Neural cell (in vitro differentiated cells): ENCODE data around the gene MRPL36. TPM values are rescaled to one million over a fixed set of nuclear protein-coding genes. Genes with fewer than 3 reads are reported as not detected.

ENCODE experiments used
- H2AFZ ChIP-seq: fragments of 200-600, 300-800 bp; sonication (generic), shearing (Covaris generic); 2 replicates; pipeline ENCODE4 v1.6.0; 2014; ENCODE audit warnings: low read depth, mild to moderate bottlenecking, antibody characterized with exemption, low read length, moderate library complexity
- H3F3A ChIP-seq: fragments of 200-600 bp; shearing (Covaris generic); 2 replicates; pipeline ENCODE4 v1.6.1; 2016; ENCODE audit warnings: mild to moderate bottlenecking, moderate library complexity, mixed read lengths, antibody characterized with exemption, low read length; ENCODE audit not compliant: insufficient read depth, poor library complexity, severe bottlenecking
- H3K27ac ChIP-seq: fragments of 200-600, 300-800 bp; sonication (generic), shearing (Covaris generic); 2 replicates; pipeline ENCODE4 v1.5.1; 2014; ENCODE audit warnings: mild to moderate bottlenecking, low read length, moderate library complexity
- H3K27me3 ChIP-seq: fragments of 300-800, 200-600 bp; sonication (generic), shearing (Covaris generic); 2 replicates; pipeline ENCODE4 v1.6.0; 2014; ENCODE audit warnings: mild to moderate bottlenecking, low read depth, low read length, moderate library complexity; ENCODE audit not compliant: insufficient read depth
- H3K36me3 ChIP-seq: fragments of 300-800, 200-600 bp; sonication (generic), shearing (Covaris generic); 2 replicates; pipeline ENCODE4 v1.5.1; 2014; ENCODE audit warnings: mild to moderate bottlenecking, antibody characterized with exemption, low read length, moderate library complexity; ENCODE audit not compliant: insufficient read depth
- H3K4me2 ChIP-seq: fragments of 300-800, 200-600 bp; sonication (generic), shearing (Covaris generic); 2 replicates; pipeline ENCODE4 v1.6.0; 2014; ENCODE audit warnings: mild to moderate bottlenecking, low read length
- H3K4me3 ChIP-seq: fragments of 300-800, 200-600 bp; sonication (generic), shearing (Covaris generic); 2 replicates; pipeline ENCODE4 v1.5.1; 2014; ENCODE audit warnings: mild to moderate bottlenecking, low read length, moderate library complexity
- H3K79me2 ChIP-seq: fragments of 200-600 bp; shearing (Covaris generic); replicated peaks from 2 replicates; pipeline ENCODE4 v1.6.0; 2014; ENCODE audit warnings: mild to moderate bottlenecking, low read length, moderate library complexity; ENCODE audit not compliant: insufficient read depth
- H3K9ac ChIP-seq: fragments of 300-800, 200-600 bp; sonication (generic), shearing (Covaris generic); 2 replicates; pipeline ENCODE4 v1.6.1; 2016; ENCODE audit warnings: mild to moderate bottlenecking, low read length, mixed read lengths
- H3K9me2 ChIP-seq: fragments of 200-600 bp; shearing (Covaris generic); 2 replicates; pipeline ENCODE4 v1.6.1; 2016; ENCODE audit warnings: mild to moderate bottlenecking, low read length, mixed read lengths; ENCODE audit not compliant: insufficient read depth
- H3K9me3 ChIP-seq: fragments of 200-600, 300-800 bp; sonication (generic), shearing (Covaris generic); 2 replicates; pipeline ENCODE4 v1.6.1; 2016; ENCODE audit warnings: mild to moderate bottlenecking, mixed run types, low read length, moderate library complexity, mixed read lengths
- H4K20me1 ChIP-seq: fragments of 200-600 bp; shearing (Covaris generic); 2 replicates; pipeline ENCODE4 v1.6.1; 2016; ENCODE audit warnings: mild to moderate bottlenecking, mixed run types; ENCODE audit not compliant: insufficient read depth
- CTCF ChIP-seq: fragments of 450-650 bp; IDR thresholded peaks from 2 replicates; pipeline ENCODE4 v1.5.1; 2014; ENCODE audit warnings: antibody characterized with exemption, mild to moderate bottlenecking, moderate library complexity; ENCODE audit not compliant: poor library complexity, severe bottlenecking
- EP300 ChIP-seq: fragments of 450-650 bp; conservative IDR thresholded peaks from 2 replicates; pipeline ENCODE4 v1.6.1; 2014; ENCODE audit warnings: antibody characterized with exemption, mild to moderate bottlenecking, moderate library complexity; ENCODE audit not compliant: poor library complexity, severe bottlenecking
- EZH2 ChIP-seq: fragments of 200-600, 300-800 bp; shearing (Covaris generic), sonication (generic); IDR thresholded peaks from 2 replicates; pipeline ENCODE4 v1.6.1; 2014; ENCODE audit warnings: antibody characterized with exemption, low read length, borderline replicate concordance, mild to moderate bottlenecking; ENCODE audit not compliant: insufficient read depth, poor library complexity, severe bottlenecking
- MXI1 ChIP-seq: fragments of 450-650 bp; conservative IDR thresholded peaks from 2 replicates; pipeline ENCODE4 v1.6.1; 2014; ENCODE audit warnings: antibody characterized with exemption, mild to moderate bottlenecking; ENCODE audit not compliant: poor library complexity, severe bottlenecking
- POLR2AphosphoS5 ChIP-seq: IDR thresholded peaks from 2 replicates; pipeline ENCODE4 v1.6.1; 2012
- RAD21 ChIP-seq: fragments of 450-650 bp; conservative IDR thresholded peaks from 2 replicates; pipeline ENCODE4 v1.6.1; 2014; ENCODE audit warnings: antibody characterized with exemption, mild to moderate bottlenecking, moderate library complexity
- SMC3 ChIP-seq: fragments of 450-650 bp; conservative IDR thresholded peaks from 2 replicates; pipeline ENCODE4 v1.6.1; 2014; ENCODE audit warnings: antibody characterized with exemption, mild to moderate bottlenecking, moderate library complexity; ENCODE audit not compliant: poor library complexity
- TAF1 ChIP-seq: IDR thresholded peaks from 2 replicates; pipeline ENCODE4 v1.6.1; 2012; ENCODE audit warnings: low read depth
- polyA plus RNA-seq: library from polyadenylated mRNA; depleted of rRNA; stranded (reverse); fragments of >200 nt; gene quantifications from 2 replicates; pipeline ENCODE4 v1.2.3, GENCODE V29; 2014
- TF ChIP-seq, protein P1 (sequence below): IDR thresholded peaks from 2 replicates; pipeline ENCODE4 v1.6.1; 2012; ENCODE audit warnings: borderline replicate concordance

Gene MRPL36
- polyA plus RNA-seq, 1 donor from 2014 or later = 51.9 TPM

GRCh38 chr5:1753490-1753889, 46.1 kb downstream of the MRPL36 start:
- Histone ChIP-seq H3K4me2 (no peak overlapping the region), H3F3A (no peaks in the 10 kb centered on the region), H2AFZ (no peak overlapping the region), H3K9me3 (no peaks in the 10 kb centered on the region), H3K27me3 (no peaks in the 10 kb centered on the region), H3K4me3 (no peak overlapping the region), H3K9me2 (no peaks in the 10 kb centered on the region), H3K27ac (no peak overlapping the region), H3K79me2 (no peaks in the 10 kb centered on the region), H3K36me3 (no peaks in the 10 kb centered on the region), H4K20me1 (no peaks in the 10 kb centered on the region), H3K9ac (no peak overlapping the region)
- TF ChIP-seq, protein P1, sequence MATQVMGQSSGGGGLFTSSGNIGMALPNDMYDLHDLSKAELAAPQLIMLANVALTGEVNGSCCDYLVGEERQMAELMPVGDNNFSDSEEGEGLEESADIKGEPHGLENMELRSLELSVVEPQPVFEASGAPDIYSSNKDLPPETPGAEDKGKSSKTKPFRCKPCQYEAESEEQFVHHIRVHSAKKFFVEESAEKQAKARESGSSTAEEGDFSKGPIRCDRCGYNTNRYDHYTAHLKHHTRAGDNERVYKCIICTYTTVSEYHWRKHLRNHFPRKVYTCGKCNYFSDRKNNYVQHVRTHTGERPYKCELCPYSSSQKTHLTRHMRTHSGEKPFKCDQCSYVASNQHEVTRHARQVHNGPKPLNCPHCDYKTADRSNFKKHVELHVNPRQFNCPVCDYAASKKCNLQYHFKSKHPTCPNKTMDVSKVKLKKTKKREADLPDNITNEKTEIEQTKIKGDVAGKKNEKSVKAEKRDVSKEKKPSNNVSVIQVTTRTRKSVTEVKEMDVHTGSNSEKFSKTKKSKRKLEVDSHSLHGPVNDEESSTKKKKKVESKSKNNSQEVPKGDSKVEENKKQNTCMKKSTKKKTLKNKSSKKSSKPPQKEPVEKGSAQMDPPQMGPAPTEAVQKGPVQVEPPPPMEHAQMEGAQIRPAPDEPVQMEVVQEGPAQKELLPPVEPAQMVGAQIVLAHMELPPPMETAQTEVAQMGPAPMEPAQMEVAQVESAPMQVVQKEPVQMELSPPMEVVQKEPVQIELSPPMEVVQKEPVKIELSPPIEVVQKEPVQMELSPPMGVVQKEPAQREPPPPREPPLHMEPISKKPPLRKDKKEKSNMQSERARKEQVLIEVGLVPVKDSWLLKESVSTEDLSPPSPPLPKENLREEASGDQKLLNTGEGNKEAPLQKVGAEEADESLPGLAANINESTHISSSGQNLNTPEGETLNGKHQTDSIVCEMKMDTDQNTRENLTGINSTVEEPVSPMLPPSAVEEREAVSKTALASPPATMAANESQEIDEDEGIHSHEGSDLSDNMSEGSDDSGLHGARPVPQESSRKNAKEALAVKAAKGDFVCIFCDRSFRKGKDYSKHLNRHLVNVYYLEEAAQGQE = no peak
- TF ChIP-seq TAF1 (no peak), MXI1 (no peak), POLR2AphosphoS5 (no peak), RAD21 (no peak), EP300 (no peak), EZH2 (no peak), SMC3 (no peak), CTCF (no peak)

- no peaks in the 10 kb centered on the region for H4K20me1 ChIP-seq
- H3K4me3 ChIP-seq = no peak overlapping the region
- H3K27me3 ChIP-seq = no peaks in the 10 kb centered on the region
- no peaks in the 10 kb centered on the region for H3K9me3 ChIP-seq
- H3F3A ChIP-seq = no peaks in the 10 kb centered on the region
- TF ChIP-seq RAD21 (no peak), CTCF (no peak), SMC3 (no peak), EZH2 (no peak), TAF1 (no peak), EP300 (no peak), MXI1 (no peak), POLR2AphosphoS5 (no peak)
- TF ChIP-seq, protein P1 = no peak
- H3K9ac ChIP-seq = no peak overlapping the region
- H3K9me2 ChIP-seq = no peaks in the 10 kb centered on the region
- H3K4me2 ChIP-seq = no peak overlapping the region
- no peak overlapping the region for H3K27ac ChIP-seq
- no peaks in the 10 kb centered on the region for H3K36me3 ChIP-seq
- H3K79me2 ChIP-seq = no peaks in the 10 kb centered on the region
- no peak overlapping the region for H2AFZ ChIP-seq
Observed at GRCh38 chr5:1752881-1753280, 46.8 kb downstream of the MRPL36 start.
